DMS53 (cell line): ENCODE data around the gene PNMA3.
"Not testable (repeated sequence)": the region's sequence is repeated elsewhere in the genome, so short reads cannot be mapped to it uniquely, and the experiment has no call there.

Experiments used
- DNase-seq: peaks from one replicate; lab custom pipeline; 2025; lab: John Stamatoyannopoulos, UW

The PNMA3 gene, protein sequence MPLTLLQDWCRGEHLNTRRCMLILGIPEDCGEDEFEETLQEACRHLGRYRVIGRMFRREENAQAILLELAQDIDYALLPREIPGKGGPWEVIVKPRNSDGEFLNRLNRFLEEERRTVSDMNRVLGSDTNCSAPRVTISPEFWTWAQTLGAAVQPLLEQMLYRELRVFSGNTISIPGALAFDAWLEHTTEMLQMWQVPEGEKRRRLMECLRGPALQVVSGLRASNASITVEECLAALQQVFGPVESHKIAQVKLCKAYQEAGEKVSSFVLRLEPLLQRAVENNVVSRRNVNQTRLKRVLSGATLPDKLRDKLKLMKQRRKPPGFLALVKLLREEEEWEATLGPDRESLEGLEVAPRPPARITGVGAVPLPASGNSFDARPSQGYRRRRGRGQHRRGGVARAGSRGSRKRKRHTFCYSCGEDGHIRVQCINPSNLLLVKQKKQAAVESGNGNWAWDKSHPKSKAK

DNA sequence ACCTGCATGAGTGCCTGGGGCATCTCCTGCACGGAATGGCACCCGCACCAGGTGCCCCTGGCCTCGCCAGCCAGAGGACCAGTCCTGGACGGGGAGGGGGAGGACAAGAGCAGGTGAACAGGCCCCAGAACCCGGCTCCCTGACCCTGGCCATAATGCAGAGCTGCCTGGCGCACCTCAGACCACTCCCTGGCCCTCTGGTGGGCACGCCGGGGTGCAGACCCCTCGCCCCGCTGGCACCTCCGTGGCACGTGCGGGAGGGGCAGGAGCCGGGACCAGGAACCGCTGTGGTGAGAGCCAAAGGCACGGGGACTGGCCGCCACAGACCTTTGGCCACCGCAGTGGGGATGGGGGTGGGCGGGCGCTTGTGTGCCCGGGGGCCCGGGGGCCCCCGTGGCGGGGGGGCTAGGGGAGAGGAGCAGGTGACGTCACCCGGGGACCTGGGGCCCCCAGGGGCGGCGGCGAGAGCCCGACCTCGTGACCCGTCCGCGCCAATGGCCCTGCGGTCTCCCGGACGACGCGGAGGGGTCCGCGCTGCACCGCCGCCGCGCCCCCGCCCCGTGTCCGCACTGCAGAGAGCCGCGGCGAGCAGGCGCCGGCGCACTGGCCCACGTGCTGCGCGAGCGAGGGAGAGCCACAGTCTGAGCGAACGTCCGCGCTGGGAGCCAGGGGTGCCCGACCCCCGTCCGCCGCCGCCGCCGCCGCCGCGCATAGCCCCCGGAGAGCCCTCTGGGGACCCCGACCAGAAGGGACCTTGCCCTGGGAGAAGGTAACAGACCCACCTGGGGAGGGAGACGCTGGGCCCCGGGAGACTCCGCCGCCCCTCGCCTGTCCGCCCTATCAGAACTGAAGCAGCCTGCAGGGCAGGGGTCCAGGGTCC is at the start of gene PNMA3:
Gene PNMA3, plus strand, starts transcription at position 600 of the 879 bp plus-strand sequence. CDS start 586 bp downstream, outside the sequence.
- no peak for DNase-seq

DNA sequence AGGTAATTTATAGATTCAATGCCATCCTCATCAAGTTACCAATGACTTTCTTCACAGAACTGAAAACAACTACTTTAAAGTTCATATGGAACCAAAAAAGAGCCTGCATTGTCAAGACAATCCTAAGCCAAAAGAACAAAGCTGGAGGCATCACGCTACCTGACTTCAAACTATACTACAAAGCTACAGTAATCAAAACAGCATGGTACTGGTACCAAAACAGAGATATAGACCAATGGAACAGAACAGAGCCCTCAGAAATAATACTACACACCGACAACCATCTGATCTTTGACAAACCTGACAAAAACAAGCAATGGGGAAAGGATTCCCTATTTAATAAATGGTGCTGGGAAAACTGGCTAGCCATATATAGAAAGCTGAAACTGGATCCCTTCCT is 39.1 kb upstream of the PNMA3 start:
- not testable (repeated sequence) for DNase-seq

- DNase-seq, result no peak
These were observed 37.1 kb upstream of the PNMA3 start for GRCh38 chrX:153019166-153019565.

- DNase-seq, result not testable (repeated sequence)
These were observed 29.8 kb upstream of the PNMA3 start for GRCh38 chrX:153026501-153026900.

GRCh38 chrX:153028487-153028886 is 27.8 kb upstream of the PNMA3 start:
- not testable (repeated sequence) for DNase-seq

DNA sequence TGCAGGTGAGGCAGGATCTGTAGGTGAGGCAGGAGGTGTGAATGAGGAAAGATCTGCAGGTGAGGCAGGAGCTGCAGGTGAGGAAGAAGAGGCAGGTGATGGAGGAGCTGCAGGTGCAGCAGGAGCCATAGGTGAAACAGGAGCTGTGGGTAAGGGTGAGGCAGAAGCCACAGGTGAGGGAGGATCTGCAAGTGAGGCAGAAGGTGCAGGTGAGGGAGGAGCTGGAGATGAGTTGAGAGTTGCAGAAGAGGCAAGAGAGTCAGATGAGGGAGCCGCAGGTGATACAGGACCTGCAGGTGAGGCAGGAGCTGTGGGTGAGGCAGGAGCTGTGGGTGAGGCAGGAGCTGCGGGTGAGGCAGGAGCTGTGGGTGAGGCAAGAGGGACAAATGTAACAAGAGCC is 27.1 kb upstream of the PNMA3 start:
- DNase-seq, result no peak

GRCh38 chrX:153029875-153030274 is 26.4 kb upstream of the PNMA3 start:
- no peak for DNase-seq

GRCh38 chrX:153030801-153031200 is 25.5 kb upstream of the PNMA3 start:
- DNase-seq, result no peak

GRCh38 chrX:153032397-153033118 is 23.7 kb upstream of the PNMA3 start:
- DNase-seq, result peak; percentile 59

DNA sequence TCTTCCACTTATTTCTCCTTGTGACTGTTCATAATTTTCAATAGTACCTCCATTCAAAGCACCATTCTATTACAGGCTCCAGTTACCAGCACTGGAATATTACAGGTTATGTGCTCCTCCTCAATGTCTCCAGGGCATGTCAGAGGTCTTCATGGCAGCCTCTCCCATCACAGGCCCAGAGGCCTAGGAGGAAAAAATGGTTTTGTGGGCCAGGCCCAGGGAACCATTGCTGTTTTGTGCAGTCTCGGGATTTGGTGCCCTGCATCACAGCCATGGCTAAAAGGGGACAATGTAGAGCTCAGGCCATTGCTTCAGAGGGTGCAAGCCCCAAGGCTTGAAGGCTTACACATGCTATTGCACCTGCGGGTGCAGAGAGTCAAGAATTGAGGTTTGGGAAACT is 7.2 kb upstream of the PNMA3 start:
- no peak for DNase-seq

GRCh38 chrX:153052534-153052933 is 3.7 kb upstream of the PNMA3 start:
- no peak for DNase-seq

DNA sequence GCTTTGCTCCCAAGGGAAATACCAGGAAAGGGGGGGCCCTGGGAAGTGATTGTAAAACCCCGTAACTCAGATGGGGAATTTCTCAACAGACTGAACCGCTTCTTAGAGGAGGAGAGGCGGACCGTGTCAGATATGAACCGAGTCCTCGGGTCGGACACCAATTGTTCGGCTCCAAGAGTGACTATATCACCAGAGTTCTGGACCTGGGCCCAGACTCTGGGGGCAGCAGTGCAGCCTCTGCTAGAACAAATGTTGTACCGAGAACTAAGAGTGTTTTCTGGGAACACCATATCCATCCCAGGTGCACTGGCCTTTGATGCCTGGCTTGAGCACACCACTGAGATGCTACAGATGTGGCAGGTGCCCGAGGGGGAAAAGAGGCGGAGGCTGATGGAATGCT is 1.0 kb downstream of the PNMA3 start:
- DNase-seq, result no peak

DNA sequence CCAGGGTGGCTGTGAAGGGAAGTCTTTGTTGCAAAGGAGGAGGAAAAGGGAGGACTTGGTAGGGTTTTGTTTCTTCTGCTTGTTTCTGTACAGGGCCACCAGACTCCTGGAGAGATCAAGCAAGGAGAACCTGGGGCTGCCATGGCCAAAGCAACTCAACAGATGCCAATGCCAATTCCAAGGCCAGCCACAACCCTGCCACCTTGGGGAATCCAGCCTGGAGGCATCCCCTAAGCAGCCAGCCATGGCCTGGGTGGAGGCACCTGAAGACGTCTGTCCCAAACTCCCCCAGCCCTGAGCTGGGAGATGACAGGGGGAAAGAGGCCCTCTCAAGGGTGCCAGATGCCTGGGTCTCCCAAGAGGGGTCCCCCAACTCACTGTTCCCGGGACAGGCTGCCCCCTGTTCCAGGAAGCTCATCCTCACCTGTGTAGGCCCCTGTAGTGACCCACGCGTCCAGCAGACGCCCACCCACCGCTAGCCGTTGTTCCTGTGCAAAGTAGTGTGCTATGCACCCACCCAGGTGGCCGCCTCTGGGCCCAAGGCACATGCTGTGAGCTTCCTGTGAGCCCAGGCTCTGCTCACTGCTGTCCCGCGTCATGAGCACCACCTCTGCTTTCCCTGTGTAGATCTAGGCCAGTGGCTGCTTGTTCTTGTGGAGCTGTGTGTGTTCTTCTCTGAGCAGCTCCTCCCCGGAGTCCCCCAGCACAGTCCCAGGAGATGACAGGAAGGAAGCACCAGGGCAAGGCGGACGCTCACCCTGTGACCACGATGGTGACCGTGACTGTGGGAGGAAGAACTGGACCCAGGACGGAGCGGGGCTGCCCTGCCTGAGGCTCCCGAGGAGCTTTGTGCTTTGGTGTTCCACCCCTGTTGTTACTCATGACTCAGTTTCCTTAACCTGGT is 3.2 kb downstream of the PNMA3 start:
- no peak for DNase-seq

DNA sequence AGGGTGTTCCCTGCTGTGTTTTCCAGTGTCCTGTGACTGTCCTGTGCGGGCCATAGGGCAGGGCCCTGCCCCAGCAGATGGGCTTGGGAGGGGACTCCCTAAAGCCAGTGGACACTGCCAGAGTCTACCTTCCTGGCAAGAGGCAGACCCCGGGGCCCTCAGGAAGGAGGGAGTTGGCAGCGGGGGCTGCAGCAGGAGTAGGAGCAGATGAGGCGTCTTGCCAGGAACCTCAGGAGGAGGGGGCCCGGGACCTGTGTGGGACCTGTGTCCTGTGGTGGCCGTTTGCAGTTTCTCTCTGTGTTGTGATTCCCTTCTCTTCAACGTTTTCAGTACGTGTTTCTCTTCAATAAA is 3.8 kb downstream of the PNMA3 start:
- DNase-seq, result no peak

DNA sequence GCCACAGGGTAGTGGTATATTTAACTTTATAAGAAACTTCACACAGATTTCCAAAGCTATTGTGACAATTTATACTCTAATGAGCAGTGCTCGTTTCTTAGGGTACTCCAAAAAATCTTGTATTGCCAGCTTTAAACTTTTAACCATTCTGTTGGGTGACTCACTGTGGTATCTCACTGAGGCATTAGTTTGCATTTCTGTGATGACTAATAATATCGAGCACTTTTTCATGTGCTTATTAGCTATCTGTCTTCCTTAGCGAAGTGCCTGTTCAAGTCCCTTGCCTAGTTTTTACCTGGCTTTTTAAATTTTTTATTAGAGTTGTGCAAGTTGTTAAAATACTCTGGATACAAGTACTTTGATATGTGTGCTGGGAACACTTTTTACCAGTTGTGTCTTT is 5.5 kb downstream of the PNMA3 start:
- no peak for DNase-seq

- DNase-seq, result no peak
These were observed 7.0 kb downstream of the PNMA3 start for GRCh38 chrX:153063315-153063714.

DNA sequence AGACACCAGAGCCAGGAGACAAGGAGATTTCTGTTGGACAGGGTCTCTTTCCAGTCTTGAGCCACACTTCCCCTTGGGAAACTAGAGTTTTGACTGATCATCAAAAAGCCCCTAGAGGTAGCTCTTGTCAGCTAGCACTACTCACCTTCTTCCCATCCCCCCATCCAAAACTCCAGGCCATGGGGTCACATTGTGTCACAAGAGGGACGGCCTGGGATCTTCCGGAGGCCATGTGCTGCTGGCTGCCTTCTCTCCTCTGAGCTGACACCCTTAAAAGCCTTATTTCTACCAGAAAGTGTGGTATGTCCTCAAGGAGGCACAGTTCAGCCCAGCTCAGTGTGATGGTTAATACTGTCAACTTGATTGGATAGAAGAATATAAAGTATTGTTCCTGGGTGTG is 7.8 kb downstream of the PNMA3 start:
- DNase-seq, result no peak

GRCh38 chrX:153065389-153065788 is 9.1 kb downstream of the PNMA3 start:
- no peak for DNase-seq

GRCh38 chrX:153066402-153066801 is 10.1 kb downstream of the PNMA3 start:
- DNase-seq, result not testable (repeated sequence)

DNA sequence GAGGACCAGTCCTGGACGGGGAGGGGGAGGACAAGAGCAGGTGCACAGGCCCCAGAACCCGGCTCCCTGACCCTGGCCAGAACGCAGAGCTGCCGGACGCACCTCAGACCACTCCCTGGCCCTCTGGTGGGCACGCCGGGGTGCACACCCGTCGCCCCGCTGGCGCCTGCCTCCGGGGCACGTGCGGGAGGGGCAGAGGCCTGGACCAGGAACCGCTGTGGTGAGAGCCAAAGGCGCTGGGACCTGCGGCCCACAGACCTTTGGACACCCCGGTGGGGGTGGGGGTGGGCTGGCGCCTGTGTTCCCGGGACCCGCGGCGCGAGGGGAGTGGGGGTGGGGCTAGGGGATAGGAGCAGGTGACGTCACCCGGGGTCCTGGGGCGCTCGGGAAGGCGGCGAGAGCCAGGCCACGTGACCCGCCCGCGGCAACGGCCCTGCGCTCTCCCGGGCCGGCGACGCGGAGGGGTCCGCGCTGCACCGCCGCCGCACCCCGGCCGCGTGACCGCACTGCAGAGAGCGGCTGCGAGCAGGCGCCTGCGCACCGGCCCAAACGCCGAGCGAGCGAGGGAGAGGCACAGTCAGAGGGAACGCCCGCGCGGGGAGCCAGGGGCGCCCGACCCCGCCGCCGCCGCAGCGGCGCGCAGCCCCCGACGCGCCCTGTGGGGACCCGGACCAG is 15.8 kb downstream of the PNMA3 start, which contains the start of gene PNMA6A:
Gene PNMA6A, plus strand, starts transcription at position 546 of the 675 bp plus-strand sequence. CDS start 609 bp downstream, outside the sequence.
- DNase-seq, result not testable (repeated sequence)
